HG03457 (cell line): ENCODE measurements around the gene STEAP2.

Source experiments
- ATAC-seq: cut with Tn5 transposase; IDR thresholded peaks from one replicate; pipeline ENCODE4 v1.9.1; 2021; ENCODE audit warnings: moderate number of reproducible peaks; ENCODE audit not compliant: unreplicated experiment

Gene STEAP2

GRCh38 chr7:90192876-90193750 is 18.4 kb upstream of the STEAP2 start:
- ATAC-seq, result no peak

DNA sequence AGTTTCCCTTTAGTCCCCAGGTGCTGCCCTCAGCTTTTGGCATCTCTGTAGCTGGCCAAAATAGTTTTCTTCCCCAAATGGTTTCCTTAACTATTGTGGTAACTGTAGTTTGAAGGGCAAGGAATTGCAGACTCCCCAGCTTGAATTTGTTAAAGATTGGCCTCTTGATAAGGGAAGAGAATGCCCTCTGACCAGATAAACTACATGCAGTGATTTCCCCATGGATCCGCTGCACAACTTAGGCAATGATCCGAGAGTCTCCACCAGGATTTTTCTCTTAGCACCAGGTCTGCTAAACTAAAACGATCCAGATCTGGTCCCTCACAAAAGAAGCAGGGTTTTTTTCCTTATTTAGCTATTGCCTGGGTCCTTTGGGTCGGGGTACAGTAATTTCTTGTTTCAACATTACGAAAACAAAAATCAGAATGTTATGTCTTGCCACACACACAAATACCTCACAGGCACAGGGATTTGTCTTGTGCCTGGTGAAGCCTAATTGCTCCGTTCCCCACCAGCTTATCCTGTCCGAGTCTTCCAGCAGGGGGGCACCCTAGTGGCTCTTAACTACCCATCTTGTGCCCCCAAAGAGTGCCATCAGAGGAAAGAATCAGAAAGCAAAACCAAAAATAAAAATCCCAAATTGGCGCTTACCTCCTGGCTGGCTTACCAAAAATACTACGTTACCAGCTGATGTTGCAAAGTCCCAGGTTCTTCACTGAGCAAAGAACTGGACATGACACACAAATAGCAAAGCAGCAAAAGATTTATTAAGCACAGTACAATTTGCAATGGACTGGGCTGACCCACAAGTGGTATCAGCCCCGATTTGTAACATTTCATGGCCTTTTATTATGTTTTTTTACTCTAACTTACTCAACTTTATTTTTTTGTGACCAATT is 16.4 kb upstream of the STEAP2 start:
- ATAC-seq, result no peak

- ATAC-seq, result no peak
These were observed 9.9 kb upstream of the STEAP2 start for GRCh38 chr7:90201500-90202195.

GRCh38 chr7:90207956-90208355 is 3.6 kb upstream of the STEAP2 start:
- ATAC-seq, result no peak

- ATAC-seq, result no peak
These were observed 1.8 kb upstream of the STEAP2 start for GRCh38 chr7:90209776-90210175.

DNA sequence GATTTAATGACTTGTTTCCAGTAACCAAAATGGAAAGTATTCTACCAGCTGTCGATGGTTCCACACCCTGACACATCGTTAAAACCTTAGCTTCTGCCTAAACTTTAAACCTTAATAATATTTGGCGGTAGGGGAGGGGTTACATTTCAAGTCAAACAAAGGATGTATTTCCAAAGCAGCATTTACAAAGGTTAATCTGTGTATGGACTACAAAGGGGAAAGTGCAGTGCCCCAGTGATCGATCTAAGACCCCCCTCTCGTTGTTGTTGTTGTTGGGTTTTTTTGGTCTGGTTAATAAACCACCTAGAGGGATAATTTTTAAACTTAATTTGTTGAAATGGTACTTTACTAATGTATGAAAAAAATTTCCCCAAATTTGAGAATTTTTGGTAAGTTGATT is 1.1 kb upstream of the STEAP2 start:
- no peak for ATAC-seq

- peak; percentile 16 for ATAC-seq
These were observed 559 bp upstream of the STEAP2 start for GRCh38 chr7:90210981-90211380.

DNA sequence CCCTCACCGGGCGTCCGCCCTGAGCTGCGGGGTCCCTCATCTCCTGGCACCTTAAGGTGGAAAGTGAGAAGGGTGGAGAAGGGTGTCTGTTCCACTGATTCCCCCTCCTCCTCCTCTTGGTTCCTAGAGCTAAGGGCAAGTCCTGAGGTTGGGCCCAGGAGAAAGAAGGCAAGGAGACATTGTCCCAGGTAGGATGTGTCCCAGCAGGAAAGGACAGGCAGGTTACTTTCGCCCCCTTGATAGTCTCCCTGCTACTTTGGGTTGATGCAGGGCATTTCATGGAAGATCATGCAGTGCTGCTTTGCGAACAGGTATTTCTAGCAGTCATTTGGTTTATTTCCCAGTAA is 582 bp downstream of the STEAP2 start:
- ATAC-seq, result no peak

- no peak for ATAC-seq
These were observed 2.0 kb downstream of the STEAP2 start for GRCh38 chr7:90213521-90213920.

- no peak for ATAC-seq
These were observed 4.6 kb downstream of the STEAP2 start for GRCh38 chr7:90216080-90216674.

- no peak for ATAC-seq
These were observed 5.2 kb downstream of the STEAP2 start for GRCh38 chr7:90216771-90217170.

- no peak for ATAC-seq
These were observed 10.8 kb downstream of the STEAP2 start for GRCh38 chr7:90222390-90222789.

DNA sequence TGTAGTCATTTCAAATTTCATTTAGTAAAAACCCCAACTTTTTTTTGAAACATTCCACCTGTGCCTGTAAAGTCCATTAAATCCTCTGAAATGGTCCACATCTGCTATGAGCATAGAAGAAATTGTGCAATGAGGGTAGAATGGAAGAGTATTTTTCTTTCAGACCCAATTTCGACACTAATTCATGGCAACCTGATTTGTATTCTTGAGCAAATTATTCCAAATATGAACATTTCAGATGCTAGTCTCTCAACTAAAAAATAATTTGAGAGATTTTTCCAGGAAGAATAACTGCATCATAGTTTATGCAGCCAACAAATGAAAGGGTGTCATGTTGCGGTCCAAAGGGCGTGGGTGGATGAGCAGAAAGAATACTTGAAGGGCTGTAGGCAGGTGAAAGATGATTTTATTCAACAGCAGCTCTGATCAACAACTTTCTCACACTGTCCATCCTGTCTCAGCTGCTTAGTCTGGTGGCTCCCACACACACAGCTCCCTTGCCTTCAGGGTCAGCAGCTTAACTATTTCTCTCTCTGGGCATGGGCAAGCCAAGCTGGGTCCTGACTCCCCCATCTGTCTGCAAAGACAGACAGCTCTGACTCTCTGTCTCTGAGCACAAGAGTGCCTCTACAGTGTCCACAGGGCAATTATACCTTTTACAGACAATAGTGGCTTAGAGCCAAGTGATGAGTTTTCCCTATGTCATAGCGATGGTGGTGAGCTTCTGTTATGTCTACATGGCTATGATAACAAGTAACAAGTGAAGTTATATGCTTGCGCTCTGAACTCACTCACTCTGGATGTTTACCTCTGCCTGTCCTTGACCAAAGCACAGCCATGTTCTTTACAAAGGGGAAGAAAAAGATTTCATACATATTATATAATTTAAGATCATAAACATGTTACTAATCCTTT is 11.5 kb downstream of the STEAP2 start:
- no peak for ATAC-seq

DNA sequence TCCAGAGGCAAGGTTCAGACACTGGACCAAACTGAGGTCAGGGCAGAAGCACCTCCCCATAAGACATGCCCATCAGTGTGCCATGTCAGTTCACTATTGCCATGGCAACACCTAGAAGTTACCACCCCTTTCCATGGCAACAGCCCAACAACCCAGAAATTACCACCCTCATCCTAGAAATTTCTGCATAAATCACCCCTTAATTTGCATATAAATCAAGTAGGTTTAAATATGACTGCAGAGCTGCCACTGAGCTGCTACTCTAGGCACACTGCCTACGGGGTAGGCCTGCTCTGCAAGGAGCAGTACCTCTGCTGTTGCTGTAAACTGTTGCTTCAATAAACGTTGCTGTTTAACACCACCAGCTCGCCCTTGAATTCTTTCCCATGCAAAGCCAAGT is 12.7 kb downstream of the STEAP2 start:
- no peak for ATAC-seq

- no peak for ATAC-seq
These were observed 13.6 kb downstream of the STEAP2 start for GRCh38 chr7:90225181-90225580.

- ATAC-seq, result no peak
These were observed 14.1 kb downstream of the STEAP2 start for GRCh38 chr7:90225601-90226000.

DNA sequence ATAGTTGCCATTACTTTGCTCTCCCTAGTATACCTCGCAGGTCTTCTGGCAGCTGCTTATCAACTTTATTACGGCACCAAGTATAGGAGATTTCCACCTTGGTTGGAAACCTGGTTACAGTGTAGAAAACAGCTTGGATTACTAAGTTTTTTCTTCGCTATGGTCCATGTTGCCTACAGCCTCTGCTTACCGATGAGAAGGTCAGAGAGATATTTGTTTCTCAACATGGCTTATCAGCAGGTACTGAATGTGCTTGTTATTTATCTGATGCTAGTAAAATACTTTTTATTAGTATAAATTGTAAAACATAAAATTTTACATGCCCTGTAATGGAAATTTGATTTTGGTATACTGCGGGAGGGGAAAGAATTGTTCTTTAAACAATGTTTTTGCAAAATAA is 15.7 kb downstream of the STEAP2 start:
- ATAC-seq, result no peak

GRCh38 chr7:90229682-90230081 is 18.1 kb downstream of the STEAP2 start:
- no peak for ATAC-seq

- ATAC-seq, result no peak
These were observed 19.3 kb downstream of the STEAP2 start for GRCh38 chr7:90230834-90231233.

DNA sequence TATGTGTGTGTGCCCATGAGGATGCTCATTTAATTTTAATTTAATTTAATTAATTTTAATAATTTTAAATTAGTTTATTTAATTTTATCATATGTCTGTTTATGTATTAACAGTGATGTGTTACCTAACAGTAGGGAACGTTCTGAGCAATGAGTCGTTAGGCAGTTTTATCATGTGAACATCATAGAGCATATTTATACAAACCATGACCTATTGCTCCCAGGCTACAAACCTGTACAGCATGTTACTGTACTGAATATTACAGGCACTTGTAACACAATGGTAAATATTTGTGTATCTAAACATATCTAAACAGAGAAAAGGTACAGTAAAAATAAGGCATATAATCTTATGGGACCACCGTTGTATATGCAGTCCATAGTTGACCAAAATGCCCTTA is 19.8 kb downstream of the STEAP2 start:
- no peak for ATAC-seq
